Measurements from ENCODE around the gene CTDSPL. TPM values are rescaled to one million over a fixed set of nuclear protein-coding genes. Genes with fewer than 3 reads are reported as not detected.

Gene CTDSPL
- total and polyA plus RNA-seq, 2 of the 13 experiments (the other 11 are each of a cell fraction or from before 2014, with no cell fraction given) = 26.1 to 142 TPM

DNA sequence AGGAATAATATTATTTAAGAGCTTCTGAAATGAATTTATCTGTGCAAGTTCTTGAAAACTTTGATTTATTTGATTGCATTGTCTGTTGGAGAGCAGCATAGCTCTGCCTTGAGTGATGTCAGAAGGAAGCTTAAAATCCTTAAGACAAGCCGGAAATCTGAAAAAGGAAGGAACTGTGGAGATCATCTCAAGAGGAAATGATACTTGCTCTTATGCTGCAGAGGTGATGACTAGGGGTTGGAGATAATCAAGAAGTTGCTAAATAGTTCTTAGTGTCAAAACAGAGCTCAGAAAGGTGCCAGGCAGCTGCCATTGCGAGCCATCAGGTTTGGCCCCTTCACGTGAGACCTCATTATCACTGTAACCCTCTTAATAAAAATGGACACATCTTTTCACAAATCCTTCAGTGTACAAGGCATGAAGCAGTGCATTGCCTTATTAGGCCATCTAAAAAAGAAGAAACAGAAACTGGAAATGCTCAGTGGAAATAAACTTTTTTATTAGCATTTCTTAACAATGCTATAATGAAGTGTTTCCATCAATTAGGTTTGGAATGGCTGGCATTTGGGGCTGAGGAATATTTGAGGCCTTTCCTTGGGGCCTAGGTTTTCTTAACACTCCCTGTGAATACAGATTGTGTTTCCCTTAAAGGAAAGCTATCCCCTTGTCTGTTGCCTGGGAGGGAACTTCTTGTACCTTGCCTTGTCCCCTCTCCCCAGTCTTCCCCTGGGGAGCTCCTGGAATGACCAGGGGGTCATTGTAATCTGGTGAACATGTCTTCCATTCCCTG is 94.4 kb downstream of the CTDSPL start:
- H3K36me3 ChIP-seq (replicated peaks in 1 of 2; ENCODE audit: control insufficient read depth in 1 of 2, insufficient read depth in 2 of 2, low read length in 2 of 2) = peaks cover 13 to 53% of the 10 kb centered on the region in 2 experiments
- no peak overlapping the region for H2AFZ ChIP-seq (ENCODE audit: low read length)
- in situ Hi-C loops (cut with HindIII; ENCODE audit: extremely low pct_ligation_motif_present, low pct_unique_long_range_greater_than_20kb) = no loop called here
- no peaks in the 10 kb centered on the region for H3K4me1 ChIP-seq (ENCODE audit: insufficient read depth, low read length)
- no peak for ATAC-seq
- no peak overlapping the region for H3K4me2 ChIP-seq (ENCODE audit: low read depth, low read length)
- no TSS peak for BruUV-seq (replicated peaks)
- H3K9me3 ChIP-seq (ENCODE audit: low read length) = no peaks in the 10 kb centered on the region
- no peaks in the 10 kb centered on the region for H3K27me3 ChIP-seq (ENCODE audit: control insufficient read depth in 1 of 2, insufficient read depth in 2 of 2, low read length in 2 of 2)
- no peaks in the 10 kb centered on the region for H4K20me1 ChIP-seq (ENCODE audit: insufficient read depth, low read length)
- no peak overlapping the region for H3K9ac ChIP-seq (ENCODE audit: insufficient read depth, low read depth, low read length)
- WGBS (ENCODE audit: low lambda C conversion rate) = 93% methylated on average over 3 of the region's 3 CpGs
- H3K4me3 ChIP-seq (replicated peaks in 1 of 3; ENCODE audit: insufficient read depth in 1 of 3, low read depth in 2 of 3, low read length in 3 of 3) = no peak overlapping the region
- no peak overlapping the region for H3K27ac ChIP-seq (ENCODE audit: extremely low read length, insufficient read depth, low read length)
- intact Hi-C loops (cut with micrococcal nuclease; ENCODE audit: unreplicated experiment) = no loop called here
- DNase-seq (ENCODE audit: low spot score) = no peak
- ChIA-PET POLR2A (interaction anchor here (1.0 kb wide), 1 partner anchor 47 kb away, joined by 3 read pairs; no protein-coding TSS in a partner anchor), CTCF (ENCODE audit: low intra/inter-chr PET ratio, low total read pairs) (no interaction called here)
- no peak for FAIRE-seq
- H3K79me2 ChIP-seq (ENCODE audit: insufficient read depth, low read length) = no peaks in the 10 kb centered on the region
- TF ChIP-seq ZNF816 (CRISPR knock-in tag; IDR thresholded peaks at IDR 0.05; ENCODE audit: borderline replicate concordance) = no peak
- no peak for TF ChIP-seq ZNF574 (CRISPR knock-in tag; IDR thresholded peaks at IDR 0.05)
- TF ChIP-seq, protein P1, sequence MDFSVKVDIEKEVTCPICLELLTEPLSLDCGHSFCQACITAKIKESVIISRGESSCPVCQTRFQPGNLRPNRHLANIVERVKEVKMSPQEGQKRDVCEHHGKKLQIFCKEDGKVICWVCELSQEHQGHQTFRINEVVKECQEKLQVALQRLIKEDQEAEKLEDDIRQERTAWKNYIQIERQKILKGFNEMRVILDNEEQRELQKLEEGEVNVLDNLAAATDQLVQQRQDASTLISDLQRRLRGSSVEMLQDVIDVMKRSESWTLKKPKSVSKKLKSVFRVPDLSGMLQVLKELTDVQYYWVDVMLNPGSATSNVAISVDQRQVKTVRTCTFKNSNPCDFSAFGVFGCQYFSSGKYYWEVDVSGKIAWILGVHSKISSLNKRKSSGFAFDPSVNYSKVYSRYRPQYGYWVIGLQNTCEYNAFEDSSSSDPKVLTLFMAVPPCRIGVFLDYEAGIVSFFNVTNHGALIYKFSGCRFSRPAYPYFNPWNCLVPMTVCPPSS (IDR thresholded peaks at IDR 0.05) = no peak
- TF ChIP-seq, protein P2, sequence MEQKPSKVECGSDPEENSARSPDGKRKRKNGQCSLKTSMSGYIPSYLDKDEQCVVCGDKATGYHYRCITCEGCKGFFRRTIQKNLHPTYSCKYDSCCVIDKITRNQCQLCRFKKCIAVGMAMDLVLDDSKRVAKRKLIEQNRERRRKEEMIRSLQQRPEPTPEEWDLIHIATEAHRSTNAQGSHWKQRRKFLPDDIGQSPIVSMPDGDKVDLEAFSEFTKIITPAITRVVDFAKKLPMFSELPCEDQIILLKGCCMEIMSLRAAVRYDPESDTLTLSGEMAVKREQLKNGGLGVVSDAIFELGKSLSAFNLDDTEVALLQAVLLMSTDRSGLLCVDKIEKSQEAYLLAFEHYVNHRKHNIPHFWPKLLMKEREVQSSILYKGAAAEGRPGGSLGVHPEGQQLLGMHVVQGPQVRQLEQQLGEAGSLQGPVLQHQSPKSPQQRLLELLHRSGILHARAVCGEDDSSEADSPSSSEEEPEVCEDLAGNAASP (CRISPR knock-in tag; IDR thresholded peaks at IDR 0.05; ENCODE audit: borderline replicate concordance) = no peak

All from HepG2 (cell line).